ENCODE data around the gene HCFC1.

The HCFC1 gene

DNA sequence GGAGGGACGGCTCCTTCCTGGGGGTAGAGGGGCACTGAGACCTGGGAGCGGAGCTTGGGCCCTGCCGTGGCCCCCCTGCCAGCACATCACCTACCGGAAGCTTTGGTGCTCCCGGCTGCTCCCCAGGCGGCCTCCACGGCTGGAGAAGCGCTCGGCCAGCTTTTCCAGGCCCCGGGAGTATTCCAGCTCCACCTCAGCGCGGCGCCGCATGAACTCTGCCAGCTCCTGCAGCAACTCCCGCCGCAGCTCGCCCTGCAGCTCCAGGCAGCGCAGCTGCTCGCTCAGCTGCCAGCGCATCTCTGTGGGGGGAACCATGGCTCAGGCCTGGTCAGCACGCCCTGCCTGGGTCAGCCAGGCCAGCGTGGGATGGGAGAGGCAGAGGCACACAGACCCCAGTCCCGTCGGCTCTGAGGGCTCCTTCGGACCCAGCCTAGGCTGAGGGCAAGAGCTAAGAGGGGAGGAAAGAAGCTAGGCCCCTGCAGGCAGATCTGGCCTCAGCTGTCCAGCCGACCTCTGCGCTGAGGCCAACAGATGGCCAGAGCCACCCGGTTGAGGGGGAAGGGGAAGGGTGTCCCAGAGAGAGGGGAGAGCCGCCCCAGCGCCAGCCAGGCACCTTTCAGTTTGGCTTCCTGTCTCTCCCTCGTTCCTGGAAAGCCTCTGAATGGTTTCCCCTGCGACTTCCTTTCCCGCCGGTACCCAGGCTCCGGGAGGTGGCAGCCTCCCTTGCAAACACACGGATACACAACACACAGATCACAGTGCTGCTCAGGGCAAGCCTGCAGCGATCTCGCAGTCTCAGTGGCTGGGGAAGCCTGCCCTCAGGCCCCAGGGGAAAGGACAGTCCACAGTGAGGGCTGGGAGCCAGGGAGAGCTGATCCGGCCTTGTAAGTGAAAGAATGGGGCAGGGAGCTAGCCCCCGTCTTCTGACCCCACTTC lies 49.8 kb downstream of the HCFC1 start:
- DNase-seq (ENCODE audit: low spot score in 2 of 2): no peak
- H3K4me1 ChIP-seq: peaks cover 30% of the 10 kb centered on the region
- in situ Hi-C loops (cut with MboI; ENCODE audit: low sequenced_read_pairs): no loop called here
- no peak overlapping the region for H3K4me3 ChIP-seq
- no peaks in the 10 kb centered on the region for H3K9me3 ChIP-seq
- H3K36me3 ChIP-seq (replicated peaks): no peaks in the 10 kb centered on the region; the same call in 1 of the 2 replicates
- no peaks in the 10 kb centered on the region for H3K27me3 ChIP-seq (ENCODE audit: low read depth)

DNA sequence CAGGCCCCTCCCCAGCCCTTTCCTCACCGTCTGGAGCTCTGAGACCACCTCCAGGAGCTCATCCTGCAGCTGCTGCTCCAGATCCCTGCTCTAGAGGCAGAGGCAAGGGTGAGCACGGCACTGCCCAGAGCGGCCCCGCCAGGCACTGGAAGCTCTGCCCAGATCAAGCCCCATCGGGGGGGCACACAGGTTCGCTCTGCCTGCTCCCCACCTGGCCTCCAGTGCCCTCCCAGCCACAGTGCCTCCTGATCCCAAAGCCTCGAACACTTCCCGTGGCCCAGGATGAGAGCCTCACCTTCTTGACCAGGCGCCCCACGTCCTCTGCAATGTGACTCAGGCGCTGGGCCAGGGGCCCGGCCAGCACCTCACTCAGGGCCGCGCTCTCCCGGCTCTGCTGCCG lies 50.5 kb downstream of the HCFC1 start:
- Histone ChIP-seq H3K9me3 (no peaks in the 10 kb centered on the region), H3K4me3 (no peak overlapping the region), H3K36me3 (replicated peaks) (no peaks in the 10 kb centered on the region; the same call in 1 of the 2 replicates), H3K27me3 (ENCODE audit: low read depth) (no peaks in the 10 kb centered on the region), H3K4me1 (peaks cover 25% of the 10 kb centered on the region)
- no peak for DNase-seq (ENCODE audit: low spot score in 2 of 2)
- in situ Hi-C loops (cut with MboI; ENCODE audit: low sequenced_read_pairs): no loop called here

DNA sequence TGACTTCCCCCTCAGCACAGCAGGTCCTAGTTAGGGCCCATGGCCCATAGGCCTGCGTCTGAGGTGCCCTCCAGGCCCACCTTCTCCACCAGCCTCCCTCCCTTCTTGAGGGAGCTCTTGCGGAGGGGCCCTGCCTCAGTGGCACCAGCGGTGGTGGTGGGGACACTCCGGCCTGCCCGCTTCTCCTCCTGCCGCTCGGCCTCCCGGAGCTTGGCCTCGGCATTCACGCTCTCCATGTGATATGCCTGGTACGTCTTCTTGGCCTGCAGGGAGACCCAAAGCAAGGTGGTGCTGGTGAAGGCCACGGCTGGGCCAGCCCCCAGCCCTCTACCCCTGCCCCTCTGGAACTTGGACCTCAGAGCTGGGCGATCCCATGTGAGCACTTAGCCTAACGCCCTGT lies 51.1 kb downstream of the HCFC1 start:
- no peaks in the 10 kb centered on the region; the same call in 1 of the 2 replicates for H3K36me3 ChIP-seq (replicated peaks)

DNA sequence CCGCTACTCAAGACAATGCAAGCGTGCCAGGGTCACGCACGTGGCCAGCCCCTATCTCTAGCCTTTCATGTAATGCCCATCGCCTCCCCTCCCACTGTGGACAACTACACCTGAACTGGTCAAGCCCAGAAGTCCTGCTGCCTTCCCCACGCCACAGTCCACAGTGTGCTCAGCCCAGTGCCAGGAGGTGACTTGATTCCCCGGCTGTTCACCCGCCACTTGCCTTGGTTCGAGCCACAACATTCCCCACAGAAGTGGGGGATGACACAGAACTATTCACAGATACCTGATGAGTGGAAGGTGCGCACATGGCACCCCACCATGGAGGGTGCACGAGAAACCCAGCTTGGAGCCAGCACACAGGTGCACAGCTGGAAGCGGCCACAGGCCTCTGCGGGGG lies 52.3 kb downstream of the HCFC1 start:
- Histone ChIP-seq H3K36me3 (replicated peaks) (no peaks in the 10 kb centered on the region; the same call in 1 of the 2 replicates), H3K9me3 (no peaks in the 10 kb centered on the region), H3K27me3 (ENCODE audit: low read depth) (no peaks in the 10 kb centered on the region), H3K4me3 (no peak overlapping the region), H3K4me1 (peaks cover 8% of the 10 kb centered on the region)
- no peak for DNase-seq (ENCODE audit: low spot score in 2 of 2)
- in situ Hi-C loops (cut with MboI; ENCODE audit: low sequenced_read_pairs): no loop called here

More for the DNA sequence above, 51.1 kb downstream of the HCFC1 start:
- Histone ChIP-seq H3K27me3 (ENCODE audit: low read depth) (no peaks in the 10 kb centered on the region), H3K4me1 (peaks cover 20% of the 10 kb centered on the region), H3K4me3 (no peak overlapping the region), H3K9me3 (no peaks in the 10 kb centered on the region)
- no peak for DNase-seq (ENCODE audit: low spot score in 2 of 2)
- in situ Hi-C loops (cut with MboI; ENCODE audit: low sequenced_read_pairs): no loop called here

DNA sequence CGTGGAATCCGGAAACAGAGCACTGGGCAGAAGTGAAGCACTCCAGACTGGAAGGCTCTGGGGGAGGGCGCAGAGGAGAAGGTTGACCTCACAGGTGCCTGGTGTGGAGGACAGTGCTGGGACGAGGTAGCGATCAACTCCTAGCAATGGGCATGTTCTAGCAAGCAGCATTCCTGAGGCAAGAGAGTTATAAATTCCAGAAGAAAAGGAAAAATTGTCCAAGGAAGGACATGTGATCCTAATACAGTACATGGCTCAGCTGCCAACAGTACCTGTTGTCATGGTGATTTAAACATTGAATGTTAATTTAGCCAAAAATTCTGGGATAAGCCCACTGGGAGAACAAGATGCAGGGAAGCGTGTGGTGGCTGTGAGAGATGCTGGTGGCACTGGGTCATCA lies 53.7 kb downstream of the HCFC1 start:
- no peaks in the 10 kb centered on the region; the same call in 1 of the 2 replicates for H3K36me3 ChIP-seq (replicated peaks)
- no peaks in the 10 kb centered on the region for H3K9me3 ChIP-seq
- no peaks in the 10 kb centered on the region for H3K27me3 ChIP-seq (ENCODE audit: low read depth)
- in situ Hi-C loops (cut with MboI; ENCODE audit: low sequenced_read_pairs): no loop called here
- no peak overlapping the region for H3K4me3 ChIP-seq
- no peaks in the 10 kb centered on the region; the same call in 1 of the 2 replicates for H3K4me1 ChIP-seq
- DNase-seq (ENCODE audit: low spot score in 2 of 2): no peak

DNA sequence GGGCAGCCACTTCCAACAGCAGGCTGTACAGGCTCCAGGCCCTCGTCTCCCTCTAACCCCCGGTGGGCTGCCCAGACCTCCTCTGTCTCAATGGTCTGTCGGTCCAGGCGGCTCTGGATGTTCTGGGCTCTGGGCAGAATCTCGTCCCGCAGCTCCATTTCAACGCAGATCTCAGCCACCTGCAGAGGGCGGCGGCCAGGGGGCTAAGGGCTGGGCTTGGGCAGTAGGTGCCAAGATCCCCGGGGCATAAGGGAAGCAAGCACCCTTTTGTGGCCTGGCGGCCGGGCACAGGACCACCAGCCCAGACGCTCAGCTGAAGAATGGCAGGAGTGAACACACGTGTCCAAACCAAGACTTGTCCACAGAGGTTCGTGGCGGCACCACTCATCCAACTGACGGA lies 57.9 kb downstream of the HCFC1 start:
- no peaks in the 10 kb centered on the region; the same call in 1 of the 2 replicates for H3K36me3 ChIP-seq (replicated peaks)
- H3K27me3 ChIP-seq (ENCODE audit: low read depth): no peaks in the 10 kb centered on the region
- in situ Hi-C loops (cut with MboI; ENCODE audit: low sequenced_read_pairs): no loop called here
- H3K4me1 ChIP-seq: no peaks in the 10 kb centered on the region
- no peak for DNase-seq (ENCODE audit: low spot score in 2 of 2)
- no peaks in the 10 kb centered on the region for H3K9me3 ChIP-seq
- H3K4me3 ChIP-seq: no peak overlapping the region

DNA sequence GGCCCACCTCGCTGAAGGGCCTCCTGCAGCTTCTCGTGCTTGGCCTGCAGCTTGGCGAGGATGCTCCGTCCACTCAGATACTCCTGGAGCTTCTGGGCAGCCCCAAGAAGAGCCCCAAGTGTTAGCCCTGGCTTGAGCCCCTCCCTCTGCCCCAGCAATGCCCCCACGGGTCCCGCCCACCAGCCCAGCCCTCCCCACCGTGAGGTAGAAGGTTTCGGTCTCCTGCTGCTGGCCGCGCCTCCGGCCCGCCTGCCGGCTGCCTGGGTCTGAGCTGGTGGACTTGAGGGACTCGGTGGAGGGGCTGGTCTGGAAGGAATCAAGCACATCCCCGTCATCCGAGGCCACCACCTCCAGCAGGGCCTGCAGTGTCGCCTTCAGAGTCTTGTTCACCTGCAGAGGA lies 58.4 kb downstream of the HCFC1 start:
- no peak for DNase-seq (ENCODE audit: low spot score in 2 of 2)
- Histone ChIP-seq H3K4me1 (no peaks in the 10 kb centered on the region), H3K36me3 (replicated peaks) (no peaks in the 10 kb centered on the region; the same call in 1 of the 2 replicates), H3K4me3 (no peak overlapping the region), H3K9me3 (no peaks in the 10 kb centered on the region), H3K27me3 (ENCODE audit: low read depth) (no peaks in the 10 kb centered on the region)
- in situ Hi-C loops (cut with MboI; ENCODE audit: low sequenced_read_pairs): no loop called here

DNA sequence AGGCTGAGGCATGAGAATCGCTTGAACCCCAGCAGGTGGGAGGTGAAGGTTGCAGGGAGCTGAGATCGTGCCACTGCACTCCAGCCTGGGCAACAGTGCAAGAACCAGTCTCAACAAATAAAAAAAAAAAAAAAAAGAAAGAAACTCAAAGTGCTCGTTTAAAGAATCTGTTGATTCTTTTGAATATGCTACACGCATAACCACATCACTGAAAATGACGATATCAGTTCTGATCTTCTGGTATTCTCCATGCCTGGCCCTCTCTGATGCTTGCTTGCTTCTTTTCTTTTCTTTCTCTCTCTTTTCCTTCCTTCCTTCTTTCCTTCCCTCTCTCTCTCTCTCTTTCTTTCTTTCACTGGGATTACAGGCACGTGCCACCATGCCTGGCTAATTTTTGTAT lies 59.8 kb downstream of the HCFC1 start:
- Histone ChIP-seq H3K27me3 (ENCODE audit: low read depth) (no peaks in the 10 kb centered on the region), H3K36me3 (replicated peaks) (no peaks in the 10 kb centered on the region), H3K4me1 (no peaks in the 10 kb centered on the region), H3K4me3 (no peak overlapping the region), H3K9me3 (no peaks in the 10 kb centered on the region)
- DNase-seq (ENCODE audit: low spot score in 2 of 2): no peak
- in situ Hi-C loops (cut with MboI; ENCODE audit: low sequenced_read_pairs): no loop called here

DNA sequence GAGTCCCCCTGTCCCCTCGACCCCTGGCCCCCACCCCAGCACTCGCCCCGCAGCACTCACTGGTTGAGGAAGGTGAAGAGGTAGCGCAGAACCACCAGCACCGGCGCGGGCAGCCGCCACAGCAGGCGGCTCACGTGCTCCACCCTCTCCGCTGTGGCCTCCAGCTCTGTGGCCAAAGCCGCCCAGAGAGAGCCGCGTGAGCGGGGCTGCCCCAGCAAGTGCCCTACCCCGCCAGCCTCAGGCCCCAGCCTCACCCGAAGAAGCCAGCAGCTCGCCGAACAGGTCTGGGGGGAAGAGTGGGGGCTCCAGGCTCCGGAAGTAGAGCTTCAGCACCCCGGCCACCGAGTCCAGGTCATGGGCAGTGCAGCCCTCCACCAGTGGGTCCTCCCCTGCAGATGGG lies 61.2 kb downstream of the HCFC1 start:
- DNase-seq (ENCODE audit: low spot score in 2 of 2): no peak
- no peak overlapping the region for H3K4me3 ChIP-seq
- H3K9me3 ChIP-seq: no peaks in the 10 kb centered on the region
- H3K4me1 ChIP-seq: no peaks in the 10 kb centered on the region
- no peaks in the 10 kb centered on the region for H3K27me3 ChIP-seq (ENCODE audit: low read depth)
- in situ Hi-C loops (cut with MboI; ENCODE audit: low sequenced_read_pairs): no loop called here
- H3K36me3 ChIP-seq (replicated peaks): no peaks in the 10 kb centered on the region

DNA sequence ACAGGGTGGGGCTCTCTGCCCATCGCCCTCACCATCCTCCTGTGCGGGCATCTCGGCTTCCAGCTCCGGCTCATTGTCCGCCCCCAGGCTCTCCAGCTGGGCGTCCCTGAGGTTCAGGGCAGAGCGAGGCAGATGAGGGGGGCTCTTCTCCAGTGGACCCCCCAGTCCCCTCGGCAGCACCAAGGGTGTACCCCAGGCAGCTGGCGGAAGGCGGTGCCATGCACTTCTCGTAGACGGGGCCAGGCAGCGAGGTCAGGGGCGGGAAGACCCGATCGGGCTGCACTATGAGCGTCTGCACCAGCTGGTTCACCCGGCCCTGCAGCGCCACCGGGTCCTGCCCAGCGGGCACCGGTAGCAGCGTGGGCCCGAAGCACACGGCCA lies 61.6 kb downstream of the HCFC1 start:
- no peak for DNase-seq (ENCODE audit: low spot score in 2 of 2)
- Histone ChIP-seq H3K9me3 (no peaks in the 10 kb centered on the region), H3K27me3 (ENCODE audit: low read depth) (no peaks in the 10 kb centered on the region), H3K4me3 (no peak overlapping the region), H3K36me3 (replicated peaks) (no peaks in the 10 kb centered on the region), H3K4me1 (no peaks in the 10 kb centered on the region)
- in situ Hi-C loops (cut with MboI; ENCODE audit: low sequenced_read_pairs): no loop called here

DNA sequence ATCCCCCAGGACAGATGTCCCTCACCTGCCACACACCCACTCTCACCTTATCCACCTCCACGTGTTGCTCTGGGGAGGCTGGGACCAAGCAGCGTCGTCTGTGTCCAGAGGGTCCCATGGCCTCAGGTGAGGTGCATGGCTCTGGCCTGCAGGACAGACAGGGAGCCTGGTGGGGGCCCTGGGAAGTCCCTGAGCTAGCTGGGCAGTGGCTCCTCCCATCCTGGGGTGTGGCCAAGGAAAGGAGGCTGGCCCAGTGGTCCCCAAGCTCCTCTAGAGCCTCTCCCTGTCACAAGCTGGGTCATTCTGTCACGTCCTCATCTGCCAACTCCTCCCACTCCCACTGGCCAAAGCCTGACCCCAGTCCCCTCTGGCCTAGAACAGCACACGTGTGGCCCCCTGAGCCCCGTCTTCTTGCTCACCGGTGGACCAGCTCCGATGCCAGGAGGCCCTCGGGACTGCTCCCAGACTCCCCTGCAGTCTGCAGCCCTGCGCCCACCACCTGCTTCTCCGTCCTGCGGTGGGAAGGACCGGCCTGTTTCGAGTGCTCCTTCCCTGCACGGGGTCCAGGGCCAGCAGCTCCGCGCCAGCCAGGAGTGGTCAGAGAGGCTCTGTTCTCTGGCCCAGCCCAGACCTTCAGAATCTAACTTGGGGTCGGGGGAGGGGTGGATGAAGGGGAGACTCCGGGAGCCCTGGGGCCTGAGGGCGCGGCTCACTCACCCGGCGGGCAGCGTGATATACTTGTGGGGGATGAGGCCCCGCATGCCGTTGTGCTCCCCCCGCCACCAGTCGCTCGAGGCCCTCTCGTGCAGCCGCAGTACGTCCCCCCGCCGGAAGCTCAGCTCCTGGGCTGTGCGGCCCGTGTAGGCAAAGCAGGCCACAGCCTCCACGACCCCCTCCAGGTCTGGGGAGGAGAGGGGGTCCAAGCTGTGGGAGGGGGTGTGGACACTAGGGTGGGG lies 62.3 kb downstream of the HCFC1 start:
- no peaks in the 10 kb centered on the region for H3K4me1 ChIP-seq
- H3K9me3 ChIP-seq: no peaks in the 10 kb centered on the region
- DNase-seq (ENCODE audit: low spot score in 2 of 2): peak in 1 of 2 experiments; percentile 67
- no peak overlapping the region for H3K4me3 ChIP-seq
- no peaks in the 10 kb centered on the region for H3K36me3 ChIP-seq (replicated peaks)
- in situ Hi-C loops (cut with MboI; ENCODE audit: low sequenced_read_pairs): no loop called here
- no peaks in the 10 kb centered on the region for H3K27me3 ChIP-seq (ENCODE audit: low read depth)

DNA sequence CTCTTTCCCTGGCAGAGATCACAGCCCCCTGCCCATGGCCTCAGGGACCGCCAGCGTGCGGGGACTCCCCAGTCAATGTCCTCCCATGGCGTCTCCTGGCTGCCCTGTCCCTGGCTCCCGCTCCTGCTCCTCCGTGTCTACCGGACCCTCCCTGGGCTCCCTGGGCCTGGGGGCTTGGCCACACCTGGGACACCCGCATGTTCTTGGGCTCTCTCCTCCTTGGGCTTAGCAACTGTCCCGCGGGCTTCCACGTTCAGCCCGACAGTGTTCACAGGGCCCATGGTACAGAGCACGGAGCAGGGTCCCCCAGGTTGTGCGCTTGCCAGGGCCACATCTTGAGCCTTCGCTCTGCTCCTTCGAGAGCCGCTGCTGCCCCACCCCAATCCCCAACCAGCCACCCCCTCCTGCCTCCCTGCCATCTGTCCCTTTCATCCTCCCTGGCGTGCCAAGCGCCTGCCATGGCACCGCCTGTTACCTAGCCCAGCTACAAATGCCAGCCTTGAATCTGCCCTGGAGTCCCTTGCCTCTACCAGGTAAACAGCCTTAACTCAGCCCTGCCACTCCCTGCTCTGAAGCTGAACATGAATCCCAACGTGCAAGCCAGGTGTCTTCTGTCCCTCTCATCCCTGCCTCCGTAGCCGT lies 63.3 kb downstream of the HCFC1 start:
- no peak for DNase-seq (ENCODE audit: low spot score in 2 of 2)
- no peaks in the 10 kb centered on the region for H3K36me3 ChIP-seq (replicated peaks)
- H3K9me3 ChIP-seq: no peaks in the 10 kb centered on the region
- no peaks in the 10 kb centered on the region for H3K4me1 ChIP-seq
- no peaks in the 10 kb centered on the region for H3K27me3 ChIP-seq (ENCODE audit: low read depth)
- no peak overlapping the region for H3K4me3 ChIP-seq
- in situ Hi-C loops (cut with MboI; ENCODE audit: low sequenced_read_pairs): no loop called here

DNA sequence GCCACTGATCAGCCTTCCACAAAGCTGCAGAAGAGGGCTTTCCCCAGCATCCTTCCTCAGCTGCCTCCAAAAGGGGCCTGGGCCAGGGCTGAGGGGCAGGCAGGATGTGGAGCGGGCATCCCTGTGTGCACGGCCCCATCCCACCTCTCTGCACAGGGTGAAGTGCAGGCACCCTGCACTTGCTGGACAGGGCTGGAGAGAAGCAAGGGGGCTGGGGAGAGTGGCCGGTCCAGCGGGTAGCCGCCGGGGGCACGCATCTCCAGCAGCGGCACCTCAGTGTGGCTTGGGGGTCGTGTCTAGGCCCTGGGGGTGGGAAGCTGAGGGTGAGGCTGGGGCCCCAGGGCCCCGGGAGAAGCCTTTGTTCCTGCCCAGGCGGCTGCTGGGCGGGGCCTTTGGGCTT lies 64.2 kb downstream of the HCFC1 start:
- Histone ChIP-seq H3K4me1 (no peaks in the 10 kb centered on the region), H3K27me3 (ENCODE audit: low read depth) (no peaks in the 10 kb centered on the region), H3K36me3 (replicated peaks) (no peaks in the 10 kb centered on the region), H3K4me3 (no peak overlapping the region), H3K9me3 (no peaks in the 10 kb centered on the region)
- no peak for DNase-seq (ENCODE audit: low spot score in 2 of 2)
- in situ Hi-C loops (cut with MboI; ENCODE audit: low sequenced_read_pairs): no loop called here
